ENCODE results near the gene HTATIP2. TPM values are rescaled to one million over a fixed set of nuclear protein-coding genes. Genes with fewer than 3 reads are reported as not detected.
A peak's percentile ranks its signal among the peaks of the same experiment; 100 is the strongest.
"Not testable (repeated sequence)": the region's sequence is repeated elsewhere in the genome, so short reads cannot be mapped to it uniquely, and the experiment has no call there.

HTATIP2 gene
- total RNA-seq, 2 experiments from 2014 or later = 42.0 to 44.2 TPM

GRCh38 chr11:20376162-20376730 lies 12.7 kb downstream of the HTATIP2 start:
- CTCF ChIA-PET = no interaction called here
- H3K27ac Mint-ChIP-seq = no peak overlapping the region

GRCh38 chr11:20385996-20386395 lies 22.5 kb downstream of the HTATIP2 start:
- H3K4me1 Mint-ChIP-seq = peaks cover 28% of the 10 kb centered on the region
- ATAC-seq; H3K9me3 Mint-ChIP-seq (ENCODE audit: low read depth); H3K27me3 Mint-ChIP-seq; DNase-seq: not testable (repeated sequence)
- CTCF ChIA-PET = interaction anchor here (1.1 to 1.5 kb wide), 2 partner anchors 20 to 74 kb away, joined by 3 to 4 read pairs; no protein-coding TSS in a partner anchor
- peak overlapping the region; percentile 90 for H3K4me3 Mint-ChIP-seq
- peaks cover 17% of the 10 kb centered on the region for H3K36me3 Mint-ChIP-seq
- peak overlapping the region; percentile 99 for H3K27ac Mint-ChIP-seq

More at GRCh38 chr11:20376162-20376730, 12.7 kb downstream of the HTATIP2 start:
- Mint-ChIP-seq H3K9me3 (ENCODE audit: low read depth) (no peaks in the 10 kb centered on the region), H3K36me3 (peaks cover 45% of the 10 kb centered on the region), H3K27me3 (no peaks in the 10 kb centered on the region), H3K4me1 (peaks cover 10% of the 10 kb centered on the region), H3K4me3 (no peak overlapping the region)
- no peak for DNase-seq
- no peak for ATAC-seq

GRCh38 chr11:20387261-20388095 lies 24.0 kb downstream of the HTATIP2 start, which contains the start of gene PRMT3:
PRMT3 (plus strand) TSS chr11:20387716; CDS start chr11:20387747, 31 bp downstream.
- H3K4me3 Mint-ChIP-seq = peak within 1 kb of the TSS; percentile 90
- peak within 1 kb of the TSS; percentile 99 for H3K27ac Mint-ChIP-seq
- peaks cover 21% of the 10 kb centered on the region for H3K36me3 Mint-ChIP-seq
- CTCF ChIA-PET = interaction anchor here (0.7 to 2.4 kb wide), 6 partner anchors 10 to 72 kb away, joined by 3 to 10 read pairs (median 4); no protein-coding TSS in a partner anchor
- peak; percentile 89 for ATAC-seq
- H3K27me3 Mint-ChIP-seq = no peaks in the 10 kb centered on the region
- no peaks in the 10 kb centered on the region for H3K9me3 Mint-ChIP-seq (ENCODE audit: low read depth)
- peaks cover 34% of the 10 kb centered on the region for H3K4me1 Mint-ChIP-seq
- peak; percentile 97 for DNase-seq

GRCh38 chr11:20388096-20389055 lies 24.9 kb downstream of the HTATIP2 start:
- Mint-ChIP-seq H3K9me3 (ENCODE audit: low read depth) (no peaks in the 10 kb centered on the region), H3K4me3 (peak overlapping the region; percentile 90), H3K4me1 (peaks cover 41% of the 10 kb centered on the region), H3K36me3 (peaks cover 26% of the 10 kb centered on the region), H3K27ac (peak overlapping the region; percentile 98), H3K27me3 (no peaks in the 10 kb centered on the region)
- DNase-seq = no peak
- CTCF ChIA-PET = interaction anchor here (1.3 to 2.4 kb wide), 6 partner anchors 9 to 221 kb away, joined by 3 to 10 read pairs (median 4); no protein-coding TSS in a partner anchor
- ATAC-seq = no peak

GRCh38 chr11:20397281-20397680 lies 33.8 kb downstream of the HTATIP2 start:
- ATAC-seq = peak; percentile 85
- DNase-seq = peak; percentile 51
- H3K27me3 Mint-ChIP-seq = no peaks in the 10 kb centered on the region
- peaks cover 37% of the 10 kb centered on the region for H3K36me3 Mint-ChIP-seq
- H3K4me3 Mint-ChIP-seq = no peak overlapping the region
- H3K27ac Mint-ChIP-seq = peak overlapping the region; percentile 40
- CTCF ChIA-PET = interaction anchor here (0.7 to 4.6 kb wide), 16 partner anchors 9 to 223 kb away, joined by 3 to 18 read pairs (median 3); no protein-coding TSS in a partner anchor
- no peaks in the 10 kb centered on the region for H3K9me3 Mint-ChIP-seq (ENCODE audit: low read depth)
- H3K4me1 Mint-ChIP-seq = peaks cover 29% of the 10 kb centered on the region

- Mint-ChIP-seq H3K9me3 (ENCODE audit: low read depth) (no peaks in the 10 kb centered on the region), H3K36me3 (peaks cover 39% of the 10 kb centered on the region), H3K4me1 (peaks cover 15% of the 10 kb centered on the region), H3K27ac (no peak overlapping the region), H3K27me3 (no peaks in the 10 kb centered on the region), H3K4me3 (no peak overlapping the region)
- DNase-seq (no peak), ATAC-seq (no peak)
- CTCF ChIA-PET = interaction anchor here (4.6 kb wide), 1 partner anchor 211 kb away, joined by 18 read pairs; no protein-coding TSS in a partner anchor
Observed at GRCh38 chr11:20399498-20399897, 36.0 kb downstream of the HTATIP2 start.

GRCh38 chr11:20403059-20403458 lies 39.5 kb downstream of the HTATIP2 start:
- Mint-ChIP-seq H3K27me3 (no peaks in the 10 kb centered on the region), H3K4me1 (peaks cover 5% of the 10 kb centered on the region), H3K4me3 (no peak overlapping the region), H3K9me3 (ENCODE audit: low read depth) (no peaks in the 10 kb centered on the region), H3K27ac (no peak overlapping the region), H3K36me3 (peaks cover 32% of the 10 kb centered on the region)
- ATAC-seq = no peak
- CTCF ChIA-PET = interaction anchor here (1.2 to 1.6 kb wide), 2 partner anchors 14 to 275 kb away, joined by 3 to 6 read pairs; no protein-coding TSS in a partner anchor
- no peak for DNase-seq

- DNase-seq (no peak), ATAC-seq (no peak)
- H3K4me3 Mint-ChIP-seq = no peak overlapping the region
- no peaks in the 10 kb centered on the region for H3K27me3 Mint-ChIP-seq
- H3K9me3 Mint-ChIP-seq (ENCODE audit: low read depth) = no peaks in the 10 kb centered on the region
- H3K4me1 Mint-ChIP-seq = no peaks in the 10 kb centered on the region
- CTCF ChIA-PET = interaction anchor here (1.0 kb wide), 1 partner anchor 9 kb away, joined by 3 read pairs; no protein-coding TSS in a partner anchor
- no peak overlapping the region for H3K27ac Mint-ChIP-seq
- H3K36me3 Mint-ChIP-seq = peaks cover 31% of the 10 kb centered on the region
Observed at GRCh38 chr11:20406484-20406883, 43.0 kb downstream of the HTATIP2 start.

- Mint-ChIP-seq H3K4me1 (peaks cover 3% of the 10 kb centered on the region), H3K9me3 (ENCODE audit: low read depth) (no peaks in the 10 kb centered on the region), H3K27me3 (no peaks in the 10 kb centered on the region), H3K4me3 (no peak overlapping the region), H3K27ac (no peak overlapping the region), H3K36me3 (peaks cover 35% of the 10 kb centered on the region)
- ATAC-seq = no peak
- CTCF ChIA-PET = interaction anchor here (1.2 kb wide), 1 partner anchor 11 kb away, joined by 5 read pairs; no protein-coding TSS in a partner anchor
- DNase-seq = no peak
Observed at GRCh38 chr11:20407344-20407743, 43.8 kb downstream of the HTATIP2 start.

GRCh38 chr11:20415432-20415831 lies 51.9 kb downstream of the HTATIP2 start:
- H3K4me3 Mint-ChIP-seq = no peak overlapping the region
- no peak for ATAC-seq
- CTCF ChIA-PET = no interaction called here
- no peaks in the 10 kb centered on the region for H3K27me3 Mint-ChIP-seq
- H3K27ac Mint-ChIP-seq = no peak overlapping the region
- H3K36me3 Mint-ChIP-seq = peaks cover 44% of the 10 kb centered on the region
- DNase-seq = no peak
- no peaks in the 10 kb centered on the region for H3K9me3 Mint-ChIP-seq (ENCODE audit: low read depth)
- peaks cover 9% of the 10 kb centered on the region for H3K4me1 Mint-ChIP-seq

GRCh38 chr11:20417771-20418170 lies 54.3 kb downstream of the HTATIP2 start:
- Mint-ChIP-seq H3K4me3 (no peak overlapping the region), H3K27ac (no peak overlapping the region), H3K4me1 (peaks cover 18% of the 10 kb centered on the region), H3K9me3 (ENCODE audit: low read depth) (no peaks in the 10 kb centered on the region), H3K27me3 (no peaks in the 10 kb centered on the region), H3K36me3 (peaks cover 44% of the 10 kb centered on the region)
- ATAC-seq (no peak), DNase-seq (no peak)
- CTCF ChIA-PET = no interaction called here

- CTCF ChIA-PET = interaction anchor here (2.1 kb wide), 1 partner anchor 11 kb away, joined by 5 read pairs; no protein-coding TSS in a partner anchor
- Mint-ChIP-seq H3K27ac (peak overlapping the region; percentile 25), H3K9me3 (ENCODE audit: low read depth) (no peaks in the 10 kb centered on the region), H3K27me3 (no peaks in the 10 kb centered on the region), H3K4me1 (peaks cover 18% of the 10 kb centered on the region), H3K4me3 (no peak overlapping the region), H3K36me3 (peaks cover 36% of the 10 kb centered on the region)
- ATAC-seq (no peak), DNase-seq (no peak)
Observed at GRCh38 chr11:20421946-20422345, 58.4 kb downstream of the HTATIP2 start.
